SHP77 (cell line): ENCODE data around the gene ILDR2.

Source experiments
- DNase-seq, 2 experiments: peaks; one replicate each; lab custom pipeline; 2025; lab: John Stamatoyannopoulos, UW

The ILDR2 gene

DNA sequence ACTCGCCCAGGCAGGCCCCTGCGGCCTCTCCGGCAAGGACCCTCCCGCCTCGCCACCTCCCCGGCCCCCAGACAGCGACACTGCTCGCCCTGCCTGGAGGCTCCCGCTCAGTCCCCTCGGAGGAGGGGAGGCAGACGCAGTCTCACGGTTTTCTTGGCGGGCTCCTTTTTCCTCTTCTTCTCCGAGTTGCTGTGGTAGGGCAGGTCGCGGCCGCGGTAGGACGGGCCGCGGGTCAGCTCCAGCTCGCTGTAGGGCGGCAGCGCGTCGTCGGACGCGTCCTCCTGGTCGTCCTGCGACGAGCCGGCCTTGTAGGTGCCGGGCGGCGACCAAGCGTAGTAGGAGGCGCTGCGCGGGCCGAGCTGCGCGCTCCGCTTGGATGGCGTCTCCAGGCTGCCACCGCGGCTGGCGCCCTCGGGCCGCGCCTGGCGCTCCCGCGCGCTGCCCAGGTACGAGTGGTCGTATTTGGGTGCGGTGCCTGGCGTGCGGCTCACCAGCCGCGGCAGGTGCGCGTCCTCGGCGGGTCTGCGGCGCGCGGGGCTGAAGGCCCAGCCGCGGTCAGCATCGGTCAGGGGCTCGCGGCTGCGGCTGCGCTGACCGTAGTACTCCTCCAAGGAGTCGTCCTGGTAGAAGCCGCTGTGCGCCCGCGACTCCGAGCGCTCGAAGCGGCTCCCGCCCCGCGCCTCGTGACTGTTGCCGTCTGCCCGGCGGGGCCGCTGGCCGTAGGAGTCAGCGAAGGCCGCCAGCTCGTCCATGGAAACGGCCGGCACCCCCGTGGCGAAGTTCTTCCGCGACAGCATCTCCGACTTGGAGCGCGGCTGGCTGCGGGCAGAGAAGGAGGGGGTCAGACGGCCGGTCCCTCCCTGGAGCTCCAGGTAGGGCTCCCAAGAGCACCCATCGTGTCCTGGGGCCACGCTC, 54.5 kb downstream of the ILDR2 start:
- DNase-seq, result no peak

DNA sequence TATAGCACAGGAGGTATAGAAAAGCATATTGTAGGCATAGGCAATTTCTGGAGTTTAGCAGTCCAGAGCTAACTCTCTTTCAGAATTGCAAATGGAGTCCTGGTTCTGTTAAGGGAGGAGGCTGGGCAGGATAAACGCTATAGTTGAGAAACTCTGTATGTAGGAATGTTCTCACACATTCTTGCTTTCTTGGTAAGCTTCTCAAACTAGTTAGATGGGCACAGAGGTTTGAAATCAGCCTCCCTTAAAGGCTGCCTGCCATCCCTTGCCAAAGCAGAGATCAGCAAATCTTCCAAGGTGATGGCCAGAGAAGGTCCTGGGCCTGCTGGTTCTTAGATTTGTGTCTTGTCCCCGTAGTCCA, 56.4 kb downstream of the ILDR2 start:
- no peak for DNase-seq

GRCh38 chr1:166918088-166918955, 57.0 kb downstream of the ILDR2 start:
- no peak for DNase-seq

DNA sequence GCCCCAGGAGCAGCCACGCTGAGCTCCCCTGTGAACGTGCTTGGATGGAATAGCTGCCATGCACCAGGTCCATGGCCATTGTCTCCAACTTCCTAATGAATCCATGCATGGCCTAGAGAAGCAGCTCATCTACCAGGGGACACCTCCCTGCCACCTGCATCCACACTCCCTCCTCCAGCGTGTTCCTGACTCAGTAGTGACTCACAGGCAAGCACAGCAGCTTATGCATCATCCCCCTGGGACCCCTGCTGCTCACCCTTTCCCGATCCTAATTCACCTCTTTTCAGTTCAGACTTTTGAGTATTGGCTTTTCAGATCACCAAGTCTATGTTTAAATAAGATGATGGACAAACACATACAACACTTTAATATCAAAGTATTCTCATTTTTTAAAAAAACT, 59.4 kb downstream of the ILDR2 start:
- DNase-seq, result no peak

GRCh38 chr1:166915042-166915441, 60.3 kb downstream of the ILDR2 start:
- no peak for DNase-seq

GRCh38 chr1:166914111-166914510, 61.2 kb downstream of the ILDR2 start:
- DNase-seq, result no peak

DNA sequence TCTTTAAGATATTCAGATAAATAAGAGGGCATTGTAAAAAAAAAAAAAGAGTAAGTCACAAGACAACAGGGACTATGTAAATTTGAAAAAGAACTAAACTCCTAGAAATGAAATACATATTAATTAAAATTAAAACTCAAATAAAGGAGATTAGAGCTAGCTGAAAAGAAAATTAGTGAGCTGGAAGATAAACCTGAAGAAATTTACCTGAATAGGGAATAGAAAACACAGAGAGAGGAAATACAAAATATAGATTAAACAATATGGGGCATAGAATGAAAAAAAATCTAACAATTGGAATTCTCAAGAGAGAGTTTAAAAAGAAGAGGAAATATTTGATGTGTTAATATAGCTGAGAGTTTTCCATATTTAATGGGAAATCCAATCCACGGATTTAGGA, 63.7 kb downstream of the ILDR2 start:
- DNase-seq, result no peak

GRCh38 chr1:166910396-166910994, 64.8 kb downstream of the ILDR2 start:
- DNase-seq, result peak; percentile 84

GRCh38 chr1:166908942-166909341, 66.4 kb downstream of the ILDR2 start:
- no peak for DNase-seq

GRCh38 chr1:166907763-166908162, 67.6 kb downstream of the ILDR2 start:
- no peak for DNase-seq

DNA sequence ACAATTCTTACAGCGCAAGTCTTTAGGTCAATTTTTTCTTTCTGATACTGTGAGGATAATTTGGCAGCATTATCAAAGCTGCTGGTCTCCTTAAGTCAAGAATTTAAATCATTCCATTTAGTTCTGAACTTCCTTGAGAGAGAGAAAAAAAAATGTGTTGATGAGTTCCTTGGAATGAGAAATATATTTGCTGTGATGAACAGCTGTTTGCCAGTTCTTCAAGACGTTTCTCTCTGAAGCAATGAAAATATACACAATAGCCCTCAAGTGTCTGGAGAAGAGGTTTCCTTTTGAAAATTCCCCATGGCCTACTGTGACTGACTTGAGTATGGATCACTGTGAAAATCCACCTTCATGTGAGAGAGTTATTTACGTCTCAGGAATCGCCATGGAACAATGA, 68.3 kb downstream of the ILDR2 start:
- no peak for DNase-seq

DNA sequence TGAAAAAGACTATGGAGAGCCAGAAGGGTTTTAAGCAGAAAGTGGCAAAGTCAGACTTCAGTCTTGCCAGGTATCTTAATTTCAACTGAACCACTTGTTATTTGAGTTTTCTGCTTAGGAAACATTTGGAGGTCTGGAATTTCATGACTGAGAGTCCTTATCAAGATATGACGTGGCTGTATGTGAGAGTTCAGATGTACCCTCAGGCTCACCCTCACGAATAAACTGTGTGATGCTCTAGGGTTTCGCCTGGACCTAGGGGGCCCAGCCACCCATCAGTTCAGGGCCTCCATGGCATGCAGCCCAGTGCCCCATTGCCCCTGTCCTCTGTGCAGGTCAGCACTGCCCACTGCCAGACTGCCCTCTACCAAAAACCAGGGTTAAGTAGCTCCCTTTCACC, 68.7 kb downstream of the ILDR2 start:
- no peak for DNase-seq

GRCh38 chr1:166905900-166906299, 69.4 kb downstream of the ILDR2 start:
- DNase-seq, result no peak

- DNase-seq, result no peak
These were observed 70.2 kb downstream of the ILDR2 start for GRCh38 chr1:166905136-166905535.

DNA sequence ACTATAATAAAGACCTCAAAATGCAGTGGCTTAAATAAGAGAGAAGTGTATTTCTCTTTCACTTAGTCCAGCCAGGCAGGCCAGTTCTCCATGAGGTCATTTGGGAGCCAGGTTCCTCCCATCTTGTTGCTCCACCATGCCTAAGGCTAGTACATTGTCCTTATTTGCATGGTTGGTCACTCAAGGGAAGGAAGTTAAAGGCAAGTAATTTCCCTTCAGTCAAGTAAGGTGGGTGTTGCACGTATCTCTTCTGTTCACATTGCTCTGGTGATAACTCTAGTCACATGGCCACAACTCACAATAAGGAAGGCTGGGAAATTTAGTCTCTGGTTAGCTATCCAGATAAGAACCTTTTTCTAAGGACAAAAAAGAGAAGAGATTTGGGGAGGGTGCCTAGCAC, 72.1 kb downstream of the ILDR2 start:
- DNase-seq, result no peak

DNA sequence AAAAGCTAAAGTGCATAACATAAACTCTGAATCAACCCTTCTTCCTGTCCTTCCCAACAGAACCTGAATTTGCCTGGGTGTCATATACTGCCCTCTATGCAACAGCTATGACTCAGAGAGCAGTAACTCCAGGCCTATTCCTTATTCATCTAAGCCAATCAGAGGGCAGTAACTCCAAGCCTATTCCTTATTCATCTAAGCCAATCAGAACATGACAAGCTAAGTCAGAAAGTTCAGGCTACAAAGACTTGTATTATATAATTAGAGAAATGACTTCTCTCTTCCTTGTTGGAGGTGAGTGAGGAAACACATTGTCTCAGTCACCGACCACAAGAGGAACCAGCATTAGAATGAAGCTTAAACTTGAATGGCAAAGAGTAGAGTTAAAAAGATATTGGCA, 73.1 kb downstream of the ILDR2 start:
- no peak for DNase-seq

DNA sequence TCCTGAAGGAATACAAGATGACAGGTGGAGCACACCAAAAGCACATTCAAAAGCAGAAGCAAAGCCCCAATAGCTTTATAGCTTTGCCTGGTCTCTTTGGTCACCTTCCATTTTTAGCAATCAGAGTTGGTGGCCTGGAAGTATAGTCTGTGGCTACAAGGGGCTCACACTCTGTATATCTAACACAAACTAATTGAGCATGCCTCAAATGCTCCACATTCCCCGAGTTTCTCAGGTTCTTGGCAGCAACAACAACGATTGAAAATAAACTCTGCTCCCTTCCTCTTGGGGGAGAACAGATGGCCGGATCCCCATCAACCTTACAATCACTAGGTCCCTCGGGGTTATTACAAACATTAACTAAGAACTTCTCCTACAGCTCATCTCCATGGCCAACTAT, 74.4 kb downstream of the ILDR2 start:
- DNase-seq, result no peak

GRCh38 chr1:166899769-166900168, 75.6 kb downstream of the ILDR2 start:
- no peak for DNase-seq

GRCh38 chr1:166895766-166896165, 79.6 kb downstream of the ILDR2 start:
- DNase-seq, result no peak

- no peak for DNase-seq
These were observed 85.6 kb downstream of the ILDR2 start for GRCh38 chr1:166889776-166890175.

GRCh38 chr1:166888373-166889111, 86.8 kb downstream of the ILDR2 start:
- no peak for DNase-seq

DNA sequence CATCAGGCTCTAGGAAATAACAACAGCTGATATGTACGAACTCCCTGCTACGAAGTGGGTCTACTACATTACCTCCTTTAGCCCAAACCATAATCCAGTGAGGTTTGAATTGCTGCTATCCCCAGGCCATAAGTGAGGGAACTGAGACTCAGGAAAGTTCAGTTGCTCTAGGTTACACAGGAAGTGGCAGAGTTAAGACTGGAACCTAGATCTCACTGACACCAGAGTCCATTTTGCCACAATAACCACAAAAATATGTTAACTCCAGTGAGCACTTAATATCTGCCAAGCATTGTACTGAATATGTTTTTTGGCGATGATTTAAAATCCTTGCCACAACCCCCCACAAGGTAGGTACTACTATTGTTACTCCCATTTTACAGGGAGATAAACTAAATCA, 90.4 kb downstream of the ILDR2 start:
- no peak for DNase-seq
